HEK293 (cell line): ENCODE data around the gene SPATA24.

Experiments used
- CTCF ChIA-PET: fragments of 350-600 bp; formaldehyde crosslinking; extraction: SDS; loops from one replicate; lab custom pipeline; 2021; ENCODE audit warnings: antibody characterized with exemption; lab: Yijun Ruan, JAX
- POLR2A ChIA-PET: fragments of 300-600 bp; formaldehyde crosslinking; extraction: SDS; loops from one replicate; lab custom pipeline; 2020; ENCODE audit warnings: antibody characterized with exemption, inconsistent platforms; lab: Yijun Ruan, JAX
- H3K27ac ChIP-seq: fragments of 200-500 bp; sonication (Bioruptor generic); 2 replicates; pipeline ENCODE4 v1.5.1; 2014; ENCODE audit warnings: low read depth, low read length, control low read depth, inconsistent platforms; ENCODE audit errors: extremely low read depth
- H3K36me3 ChIP-seq, 2 experiments: fragments of 200-500 bp in 1 of 2; sonication (Bioruptor generic) in 1 of 2; 1 replicate in 1 of 2; 2 replicates in 1 of 2; pipeline ENCODE4 v1.5.1; 2014 to 2017; ENCODE audit warnings: inconsistent platforms in 2 of 2, low read length in 2 of 2; ENCODE audit not compliant: control insufficient read depth in 2 of 2, insufficient read depth in 1 of 2
- H3K4me1 ChIP-seq: fragments of 200-500 bp; sonication (Bioruptor generic); 2 replicates; pipeline ENCODE4 v1.5.1; 2014; ENCODE audit warnings: mild to moderate bottlenecking, low read length, inconsistent platforms; ENCODE audit not compliant: control insufficient read depth, insufficient read depth
- H3K4me3 ChIP-seq: 2 replicates; pipeline ENCODE4 v1.5.1; 2011; ENCODE audit warnings: low read depth, mild to moderate bottlenecking, control low read depth, low read length, moderate library complexity
- H3K9me3 ChIP-seq: fragments of 200-500 bp; sonication (Bioruptor generic); 2 replicates; pipeline ENCODE4 v1.5.1; 2014; ENCODE audit warnings: low read depth, low read length, inconsistent platforms; ENCODE audit not compliant: control insufficient read depth, insufficient read depth
- OVOL3 ChIP-seq: fragments of 450-650 bp; formaldehyde crosslinking; IDR thresholded peaks from 2 replicates; pipeline ENCODE4 v1.5.1; 2016; ENCODE audit warnings: missing biosample characterization, missing genetic modification characterization
- ZIC2 ChIP-seq: fragments of 450-650 bp; formaldehyde crosslinking; IDR thresholded peaks from 2 replicates; pipeline ENCODE4 v1.5.1; 2016; ENCODE audit warnings: missing biosample characterization, missing genetic modification characterization
- ZNF274 ChIP-seq, 2 experiments: fragments of 200-500 bp in 1 of 2; fragments of 450-650 bp in 1 of 2; sonication (Bioruptor generic) in 1 of 2; formaldehyde crosslinking in 1 of 2; IDR thresholded peaks; 2 replicates each; pipeline versions ENCODE4 v1.5.1 to v1.6.1; 2014 to 2016; ENCODE audit warnings: borderline replicate concordance in 1 of 2, inconsistent platforms in 1 of 2, low read length in 1 of 2, missing biosample characterization in 1 of 2, missing genetic modification characterization in 1 of 2
- ZNF335 ChIP-seq: fragments of 450-650 bp; formaldehyde crosslinking; conservative IDR thresholded peaks from 2 replicates; pipeline ENCODE4 v1.5.1; 2016; ENCODE audit warnings: missing biosample characterization, missing genetic modification characterization
- ZNF366 ChIP-seq: fragments of 450-650 bp; formaldehyde crosslinking; conservative IDR thresholded peaks from 2 replicates; pipeline ENCODE4 v1.5.1; 2016; ENCODE audit warnings: missing biosample characterization, missing genetic modification characterization
- ZNF416 ChIP-seq: fragments of 450-650 bp; formaldehyde crosslinking; IDR thresholded peaks from 2 replicates; pipeline ENCODE4 v1.5.1; 2016; ENCODE audit warnings: missing biosample characterization, missing genetic modification characterization
- ZNF585B ChIP-seq: fragments of 450-650 bp; formaldehyde crosslinking; IDR thresholded peaks from 2 replicates; pipeline ENCODE4 v1.5.1; 2016; ENCODE audit warnings: missing biosample characterization, missing genetic modification characterization
- ZNF624 ChIP-seq: fragments of 450-650 bp; formaldehyde crosslinking; IDR thresholded peaks from 2 replicates; pipeline ENCODE4 v1.5.1; 2017; ENCODE audit warnings: missing biosample characterization, missing genetic modification characterization
- ZNF654 ChIP-seq: fragments of 450-650 bp; formaldehyde crosslinking; IDR thresholded peaks from 2 replicates; pipeline ENCODE4 v1.5.1; 2016; ENCODE audit warnings: low read depth, missing biosample characterization, missing genetic modification characterization
- TF ChIP-seq, protein P1 (sequence below): fragments of 450-650 bp; formaldehyde crosslinking; conservative IDR thresholded peaks from 2 replicates; pipeline ENCODE4 v1.5.1; 2016; ENCODE audit warnings: low read depth, missing biosample characterization, missing genetic modification characterization
- TF ChIP-seq, protein P2 (sequence below): fragments of 450-650 bp; formaldehyde crosslinking; IDR thresholded peaks from 2 replicates; pipeline ENCODE4 v1.5.1; 2016; ENCODE audit warnings: missing biosample characterization, missing genetic modification characterization

Gene SPATA24

DNA sequence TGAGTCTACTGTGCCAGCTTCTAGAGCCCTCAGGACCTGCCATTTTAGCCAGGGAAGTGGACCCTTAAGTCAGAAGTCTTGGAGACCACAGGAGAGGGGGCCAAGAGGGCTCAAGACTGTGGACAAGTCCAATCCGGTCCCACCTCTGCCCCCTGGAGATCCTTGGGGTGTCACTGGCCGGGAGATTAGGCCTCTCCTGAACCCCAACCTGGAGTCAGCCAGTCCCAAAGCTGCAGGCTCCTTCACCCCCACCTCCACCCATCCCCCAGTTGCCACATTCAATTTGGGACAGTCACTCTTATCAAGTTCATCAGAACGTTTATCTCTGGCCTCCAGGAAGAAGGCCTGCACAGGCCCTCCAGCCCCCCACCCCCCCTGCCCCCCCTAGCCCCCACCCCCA, 21.1 kb downstream of the SPATA24 start:
- TF ChIP-seq ZNF624 (tag by site-specific recombination) (no peak), ZNF416 (tag by site-specific recombination) (no peak), ZNF654 (tag by site-specific recombination) (no peak), ZNF366 (tag by site-specific recombination) (no peak), ZNF274 (IDR thresholded peaks at IDR 0.05; ENCODE audit: low read length) (no peak), ZNF274 (tag by site-specific recombination; IDR thresholded peaks at IDR 0.05; ENCODE audit: borderline replicate concordance) (no peak), ZNF585B (tag by site-specific recombination) (no peak)
- TF ChIP-seq, protein P1, sequence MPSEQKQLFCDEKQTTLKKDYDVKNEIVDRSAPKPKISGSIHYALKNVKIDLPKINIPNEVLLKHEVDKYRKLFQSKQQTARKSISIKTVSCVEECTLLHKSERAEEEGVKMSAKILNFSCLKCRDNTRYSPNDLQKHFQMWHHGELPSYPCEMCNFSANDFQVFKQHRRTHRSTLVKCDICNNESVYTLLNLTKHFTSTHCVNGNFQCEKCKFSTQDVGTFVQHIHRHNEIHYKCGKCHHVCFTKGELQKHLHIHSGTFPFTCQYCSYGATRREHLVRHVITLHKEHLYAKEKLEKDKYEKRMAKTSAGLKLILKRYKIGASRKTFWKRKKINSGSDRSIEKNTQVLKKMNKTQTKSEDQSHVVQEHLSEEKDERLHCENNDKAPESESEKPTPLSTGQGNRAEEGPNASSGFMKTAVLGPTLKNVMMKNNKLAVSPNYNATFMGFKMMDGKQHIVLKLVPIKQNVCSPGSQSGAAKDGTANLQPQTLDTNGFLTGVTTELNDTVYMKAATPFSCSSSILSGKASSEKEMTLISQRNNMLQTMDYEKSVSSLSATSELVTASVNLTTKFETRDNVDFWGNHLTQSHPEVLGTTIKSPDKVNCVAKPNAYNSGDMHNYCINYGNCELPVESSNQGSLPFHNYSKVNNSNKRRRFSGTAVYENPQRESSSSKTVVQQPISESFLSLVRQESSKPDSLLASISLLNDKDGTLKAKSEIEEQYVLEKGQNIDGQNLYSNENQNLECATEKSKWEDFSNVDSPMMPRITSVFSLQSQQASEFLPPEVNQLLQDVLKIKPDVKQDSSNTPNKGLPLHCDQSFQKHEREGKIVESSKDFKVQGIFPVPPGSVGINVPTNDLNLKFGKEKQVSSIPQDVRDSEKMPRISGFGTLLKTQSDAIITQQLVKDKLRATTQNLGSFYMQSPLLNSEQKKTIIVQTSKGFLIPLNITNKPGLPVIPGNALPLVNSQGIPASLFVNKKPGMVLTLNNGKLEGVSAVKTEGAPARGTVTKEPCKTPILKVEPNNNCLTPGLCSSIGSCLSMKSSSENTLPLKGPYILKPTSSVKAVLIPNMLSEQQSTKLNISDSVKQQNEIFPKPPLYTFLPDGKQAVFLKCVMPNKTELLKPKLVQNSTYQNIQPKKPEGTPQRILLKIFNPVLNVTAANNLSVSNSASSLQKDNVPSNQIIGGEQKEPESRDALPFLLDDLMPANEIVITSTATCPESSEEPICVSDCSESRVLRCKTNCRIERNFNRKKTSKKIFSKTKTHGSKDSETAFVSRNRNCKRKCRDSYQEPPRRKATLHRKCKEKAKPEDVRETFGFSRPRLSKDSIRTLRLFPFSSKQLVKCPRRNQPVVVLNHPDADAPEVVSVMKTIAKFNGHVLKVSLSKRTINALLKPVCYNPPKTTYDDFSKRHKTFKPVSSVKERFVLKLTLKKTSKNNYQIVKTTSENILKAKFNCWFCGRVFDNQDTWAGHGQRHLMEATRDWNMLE, result no peak
- TF ChIP-seq, protein P2, sequence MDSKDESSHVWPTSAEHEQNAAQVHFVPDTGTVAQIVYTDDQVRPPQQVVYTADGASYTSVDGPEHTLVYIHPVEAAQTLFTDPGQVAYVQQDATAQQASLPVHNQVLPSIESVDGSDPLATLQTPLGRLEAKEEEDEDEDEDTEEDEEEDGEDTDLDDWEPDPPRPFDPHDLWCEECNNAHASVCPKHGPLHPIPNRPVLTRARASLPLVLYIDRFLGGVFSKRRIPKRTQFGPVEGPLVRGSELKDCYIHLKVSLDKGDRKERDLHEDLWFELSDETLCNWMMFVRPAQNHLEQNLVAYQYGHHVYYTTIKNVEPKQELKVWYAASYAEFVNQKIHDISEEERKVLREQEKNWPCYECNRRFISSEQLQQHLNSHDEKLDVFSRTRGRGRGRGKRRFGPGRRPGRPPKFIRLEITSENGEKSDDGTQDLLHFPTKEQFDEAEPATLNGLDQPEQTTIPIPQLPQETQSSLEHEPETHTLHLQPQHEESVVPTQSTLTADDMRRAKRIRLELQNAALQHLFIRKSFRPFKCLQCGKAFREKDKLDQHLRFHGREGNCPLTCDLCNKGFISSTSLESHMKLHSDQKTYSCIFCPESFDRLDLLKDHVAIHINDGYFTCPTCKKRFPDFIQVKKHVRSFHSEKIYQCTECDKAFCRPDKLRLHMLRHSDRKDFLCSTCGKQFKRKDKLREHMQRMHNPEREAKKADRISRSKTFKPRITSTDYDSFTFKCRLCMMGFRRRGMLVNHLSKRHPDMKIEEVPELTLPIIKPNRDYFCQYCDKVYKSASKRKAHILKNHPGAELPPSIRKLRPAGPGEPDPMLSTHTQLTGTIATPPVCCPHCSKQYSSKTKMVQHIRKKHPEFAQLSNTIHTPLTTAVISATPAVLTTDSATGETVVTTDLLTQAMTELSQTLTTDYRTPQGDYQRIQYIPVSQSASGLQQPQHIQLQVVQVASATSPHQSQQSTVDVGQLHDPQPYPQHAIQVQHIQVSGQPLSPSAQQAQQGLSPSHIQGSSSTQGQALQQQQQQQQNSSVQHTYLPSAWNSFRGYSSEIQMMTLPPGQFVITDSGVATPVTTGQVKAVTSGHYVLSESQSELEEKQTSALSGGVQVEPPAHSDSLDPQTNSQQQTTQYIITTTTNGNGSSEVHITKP (tag by site-specific recombination), result no peak
- TF ChIP-seq, all 188 proteins: peak for 0
- H3K9me3 ChIP-seq, result no peaks in the 10 kb centered on the region
- H3K36me3 ChIP-seq, result no peaks in the 10 kb centered on the region
- H3K4me1 ChIP-seq, result no peaks in the 10 kb centered on the region
- ChIA-PET POLR2A (interaction anchor here (0.7 kb wide), 1 partner anchor 33 kb away, joined by 5 read pairs; no protein-coding TSS in a partner anchor), CTCF (interaction anchor here (1.0 kb wide), 1 partner anchor 17 kb away, joined by 3 read pairs; no protein-coding TSS in a partner anchor)
- no peak overlapping the region for H3K4me3 ChIP-seq
- no peak overlapping the region for H3K27ac ChIP-seq

DNA sequence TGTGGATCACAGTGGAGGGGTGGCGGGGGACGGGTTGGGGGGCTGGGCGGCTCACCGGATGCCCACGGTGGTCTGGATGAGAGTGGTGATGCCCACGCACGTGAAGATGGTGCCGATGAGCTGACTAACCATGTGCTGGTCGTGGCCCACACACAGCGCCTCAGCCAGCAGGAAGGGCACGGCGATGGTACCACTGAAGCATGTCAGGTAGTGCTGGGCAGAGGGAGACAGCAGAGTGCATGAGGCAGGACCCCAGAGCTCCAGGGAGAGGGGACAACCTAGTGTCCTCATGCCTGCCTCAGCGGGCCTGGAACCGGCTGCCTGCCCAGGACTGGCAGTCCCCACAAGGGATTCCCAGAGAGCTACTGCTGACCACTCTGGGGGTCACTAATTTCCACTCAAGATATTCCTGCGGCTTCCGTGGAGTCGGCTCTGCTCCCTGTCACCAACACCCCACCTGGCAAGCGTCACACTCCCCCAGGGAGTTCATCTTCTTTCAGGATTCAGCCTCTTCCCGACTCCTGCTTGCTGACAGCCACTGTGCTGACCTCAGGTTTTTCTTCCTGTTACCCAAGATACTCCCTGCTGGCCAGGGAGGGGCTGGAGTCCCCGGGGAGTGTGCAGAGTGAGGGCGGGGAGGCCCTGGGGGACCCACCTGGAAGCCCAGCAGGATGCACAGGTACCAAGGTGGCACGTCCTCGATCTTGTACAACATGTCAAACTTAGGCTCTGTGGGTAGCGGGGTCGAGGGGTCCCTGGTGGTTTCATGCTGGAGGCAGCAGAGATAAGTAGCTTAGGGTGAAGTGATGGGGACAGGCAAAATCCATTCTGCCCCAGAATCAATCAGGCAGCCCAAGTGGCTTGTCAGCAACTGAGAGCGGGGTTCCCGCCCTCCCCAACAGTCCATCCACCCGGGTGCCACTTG, 21.8 kb downstream of the SPATA24 start:
- ChIA-PET CTCF (interaction anchor here (0.5 to 1.0 kb wide), 2 partner anchors 17 to 81 kb away, joined by 3 read pairs; no protein-coding TSS in a partner anchor), POLR2A (interaction anchor here (0.7 kb wide), 1 partner anchor 34 kb away, joined by 5 read pairs; no protein-coding TSS in a partner anchor)
- Histone ChIP-seq H3K4me1 (no peaks in the 10 kb centered on the region), H3K4me3 (no peak overlapping the region)
- TF ChIP-seq OVOL3 (no peak), ZNF335 (peak; percentile 18; the same call in 1 of the 2 replicates), ZIC2 (tag by site-specific recombination) (peak; percentile 81)
- TF ChIP-seq, all 188 proteins: peak for 2
- Histone ChIP-seq H3K36me3 (no peaks in the 10 kb centered on the region), H3K27ac (no peak overlapping the region), H3K9me3 (no peaks in the 10 kb centered on the region)
